Measurements from ENCODE around the gene YIF1A. TPM values are rescaled to one million over a fixed set of nuclear protein-coding genes. Genes with fewer than 3 reads are reported as not detected.

The YIF1A gene
- total and polyA plus RNA-seq, 2 of the 4 experiments (the other 2 are of a cell fraction): 128 to 207 TPM

- H3K27ac ChIP-seq (ENCODE audit: insufficient read depth, low read length): no peak overlapping the region
- H2AK9ac ChIP-seq (replicated peaks; ENCODE audit: low read depth, low read length, poor library complexity): peak overlapping the region; percentile 88
- intact Hi-C loops (cut with micrococcal nuclease) (no loop called here), in situ Hi-C loops (cut with MboI; ENCODE audit: low sequenced_read_pairs) (no loop called here), dilution Hi-C loops (cut with HindIII; ENCODE audit: low sequenced_read_pairs, unreplicated experiment) (no loop called here)
- no peak overlapping the region for H3K14ac ChIP-seq (replicated peaks; ENCODE audit: low read depth, low read length)
- H2BK120ac ChIP-seq (ENCODE audit: low read depth, low read length): no peak overlapping the region
- no peak overlapping the region for H4K91ac ChIP-seq (ENCODE audit: insufficient read depth, low read depth, low read length)
- ATAC-seq (ENCODE audit: low read depth) (peak; percentile 5), DNase-seq (no peak)
- no peak overlapping the region for H2BK20ac ChIP-seq (ENCODE audit: low read depth, low read length)
- H3K9ac ChIP-seq (ENCODE audit: low read depth, low read length): 0 out of 2 replicates have a peak overlapping the region, but pooled peaks have one; percentile 33
- H3K56ac ChIP-seq (ENCODE audit: extremely low read depth, insufficient read depth, low read length): no peak overlapping the region
- no peak overlapping the region for H2BK15ac ChIP-seq (ENCODE audit: low read depth, low read length)
- peak overlapping the region; percentile 67; the same call in 1 of the 2 replicates for H2AK5ac ChIP-seq (ENCODE audit: low read depth, low read length)
- no peak overlapping the region for H3K4ac ChIP-seq (ENCODE audit: low read depth, low read length)
- H3K4me3 ChIP-seq (ENCODE audit: insufficient read depth, low read depth, low read length): peak overlapping the region; percentile 37
- no peak overlapping the region for H4K5ac ChIP-seq (ENCODE audit: low read depth, low read length)
- peak overlapping the region; percentile 70 for H3K4me2 ChIP-seq (ENCODE audit: low read depth, low read length)
- H3K27me3 ChIP-seq (ENCODE audit: control insufficient read depth, insufficient read depth, low read length): no peaks in the 10 kb centered on the region; the same call in 1 of the 2 replicates
- POLR2A ChIA-PET (ENCODE audit: unreplicated experiment): no interaction called here
- peaks cover 5% of the 10 kb centered on the region; the same call in 1 of the 2 replicates for H3K4me1 ChIP-seq (ENCODE audit: control insufficient read depth, insufficient read depth, low read length)
- H3K23ac ChIP-seq (ENCODE audit: low read depth, low read length): peak overlapping the region; percentile 61; the same call in 1 of the 2 replicates
- H2AFZ ChIP-seq (replicated peaks; ENCODE audit: low read length, poor library complexity): peak overlapping the region; percentile 32
- H3K36me3 ChIP-seq (ENCODE audit: control insufficient read depth, insufficient read depth, low read length): peaks cover 27% of the 10 kb centered on the region
- no peak overlapping the region for H4K8ac ChIP-seq (ENCODE audit: low read depth in 2 of 2, low read length in 2 of 2)
- H3K79me1 ChIP-seq (ENCODE audit: low read depth in 1 of 2, low read length in 2 of 2): peaks cover under 1 to 5% of the 10 kb centered on the region in 2 experiments; a peak in 1 of 4 replicates
- CTCF ChIA-PET: interaction anchor here (0.6 kb wide), 1 partner anchor 56 kb away, joined by 3 read pairs; no protein-coding TSS in a partner anchor
- WGBS, 2 experiments (ENCODE audit: extremely low coverage in 2 of 2, insufficient read length in 1 of 2): 1% methylated on average over 13 of the region's 45 CpGs; no CpG with 5 or more reads in 1 of the 2 experiments
- H3K9me1 ChIP-seq (ENCODE audit: insufficient read depth, low read length): peaks cover 6% of the 10 kb centered on the region; the same call in 1 of the 2 replicates
- BruUV-seq (replicated peaks): no TSS peak
- TF ChIP-seq POLR2A (IDR thresholded peaks at IDR 0.05; ENCODE audit: low read depth, low read length): 0 out of 2 replicates have a peak, but pooled peaks have one; percentile 29
- TF ChIP-seq FOS (IDR thresholded peaks at IDR 0.05; ENCODE audit: low read depth, low read length): no peak
- no peak for TF ChIP-seq BHLHE40 (IDR thresholded peaks at IDR 0.05; ENCODE audit: low read depth, low read length)
- no peak overlapping the region for H3K18ac ChIP-seq (ENCODE audit: low read depth, low read length)
- peaks cover 36% of the 10 kb centered on the region for H4K20me1 ChIP-seq (ENCODE audit: insufficient read depth, low read length)
- no peak overlapping the region for H2BK5ac ChIP-seq (ENCODE audit: low read depth, low read length, poor library complexity, severe bottlenecking)
- H3K9me3 ChIP-seq (ENCODE audit: control insufficient read depth, insufficient read depth, low read length): no peaks in the 10 kb centered on the region
Measured at GRCh38 chr11:66278363-66279091, 10.4 kb downstream of the YIF1A start.
